Vagina (tissue), 2 donors: ENCODE measurements around the gene DMRT1. TPM values are rescaled to one million over a fixed set of nuclear protein-coding genes. Genes with fewer than 3 reads are reported as not detected.
"Not testable (repeated sequence)": the region's sequence is repeated elsewhere in the genome, so short reads cannot be mapped to it uniquely, and the experiment has no call there.

ENCODE experiments used
- DNase-seq, 2 donors: peaks; one replicate each; pipeline ENCODE4 v3.0.0-alpha.2; 2017; ENCODE audit errors: extremely low spot score in 2 of 2
- H3K27ac ChIP-seq: fragments of 200-600 bp; sonication (generic); one replicate; pipeline ENCODE4 v1.5.1; 2019
- H3K27me3 ChIP-seq: fragments of 200-600 bp; sonication (generic); one replicate; pipeline ENCODE4 v1.5.1; 2019
- H3K36me3 ChIP-seq, 2 donors: fragments of 200-600 bp; sonication (generic); one replicate each; pipeline ENCODE4 v1.5.1; 2017 to 2019
- H3K4me1 ChIP-seq: fragments of 200-600 bp; sonication (generic); one replicate; pipeline ENCODE4 v1.5.1; 2019
- H3K4me3 ChIP-seq, 2 donors: fragments of 200-600 bp; sonication (generic); 1 replicate in 1 of 2; 2 replicates in 1 of 2; pipeline ENCODE4 v1.5.1; 2016 to 2019
- H3K9me3 ChIP-seq: fragments of 200-600 bp; sonication (generic); one replicate; pipeline ENCODE4 v1.5.1; 2019
- CTCF ChIP-seq, 3 experiments: fragments of 450-650 bp in 2 of 3; fragments of 200-600 bp in 1 of 3; sonication (generic) in 1 of 3; IDR thresholded peaks; one replicate each; pipeline ENCODE4 v1.5.1; 2017 to 2019; ENCODE audit warnings: antibody characterized with exemption in 3 of 3, mild to moderate bottlenecking in 2 of 3, moderate library complexity in 2 of 3
- POLR2A ChIP-seq, 2 donors: fragments of 450-650 bp; IDR thresholded peaks; one replicate each; pipeline ENCODE4 v1.6.1; 2017; ENCODE audit warnings: antibody characterized with exemption in 2 of 2, mild to moderate bottlenecking in 2 of 2, moderate library complexity in 2 of 2
- POLR2AphosphoS5 ChIP-seq, 2 donors: sonication (generic); formaldehyde crosslinking; IDR thresholded peaks; one replicate each; pipeline ENCODE4 v1.9.0; 2017; ENCODE audit warnings: antibody characterized with exemption in 2 of 2, mild to moderate bottlenecking in 2 of 2, low read depth in 1 of 2; ENCODE audit not compliant: insufficient read depth in 1 of 2
- intact Hi-C: fragments of 100-400 bp; cut with DNase I; formaldehyde crosslinking; loops from one replicate; pipeline ENCODE4 v1.15.1; 2023
- total RNA-seq: library from RNA; depleted of rRNA; stranded (reverse); fragments of >200 nt; gene quantifications from one replicate; pipeline ENCODE4 v1.2.3, GENCODE V29; 2016

Gene DMRT1
- total RNA-seq, 1 donor from 2014 or later, result not detected

- H3K27ac ChIP-seq, result no peak overlapping the region
- no peak for DNase-seq
- H3K4me3 ChIP-seq, result no peak overlapping the region
- TF ChIP-seq POLR2AphosphoS5 (IDR thresholded peaks at IDR 0.05; ENCODE audit: insufficient read depth in 1 of 2, low read depth in 1 of 2), result no peak
- TF ChIP-seq CTCF (IDR thresholded peaks at IDR 0.05), result no peak
- TF ChIP-seq POLR2A (IDR thresholded peaks at IDR 0.05), result no peak
- H3K4me1 ChIP-seq, result no peaks in the 10 kb centered on the region
- no peaks in the 10 kb centered on the region for H3K27me3 ChIP-seq
- intact Hi-C loops, result no loop called here
- no peaks in the 10 kb centered on the region for H3K36me3 ChIP-seq
- H3K9me3 ChIP-seq, result no peaks in the 10 kb centered on the region
Measured at GRCh38 chr9:908536-909205, 67.2 kb downstream of the DMRT1 start.

GRCh38 chr9:911005-911404 is 69.5 kb downstream of the DMRT1 start:
- DNase-seq, result no peak
- no peaks in the 10 kb centered on the region for H3K4me1 ChIP-seq
- no peak overlapping the region for H3K4me3 ChIP-seq
- intact Hi-C loops, result no loop called here
- no peaks in the 10 kb centered on the region for H3K27me3 ChIP-seq
- H3K9me3 ChIP-seq, result no peaks in the 10 kb centered on the region
- H3K36me3 ChIP-seq, result no peaks in the 10 kb centered on the region
- no peak for TF ChIP-seq POLR2A (IDR thresholded peaks at IDR 0.05)
- no peak for TF ChIP-seq CTCF (IDR thresholded peaks at IDR 0.05)
- TF ChIP-seq POLR2AphosphoS5 (IDR thresholded peaks at IDR 0.05; ENCODE audit: insufficient read depth in 1 of 2, low read depth in 1 of 2), result no peak
- no peak overlapping the region for H3K27ac ChIP-seq

GRCh38 chr9:912776-913175 is 71.3 kb downstream of the DMRT1 start:
- no peaks in the 10 kb centered on the region for H3K4me1 ChIP-seq
- H3K36me3 ChIP-seq, result no peaks in the 10 kb centered on the region
- TF ChIP-seq POLR2AphosphoS5 (IDR thresholded peaks at IDR 0.05; ENCODE audit: insufficient read depth in 1 of 2, low read depth in 1 of 2) (no peak), CTCF (IDR thresholded peaks at IDR 0.05) (no peak), POLR2A (IDR thresholded peaks at IDR 0.05) (no peak)
- H3K4me3 ChIP-seq, result no peak overlapping the region
- intact Hi-C loops, result no loop called here
- no peaks in the 10 kb centered on the region for H3K9me3 ChIP-seq
- H3K27me3 ChIP-seq, result no peaks in the 10 kb centered on the region
- no peak for DNase-seq
- no peak overlapping the region for H3K27ac ChIP-seq

- intact Hi-C loops, DNase-seq, H3K9me3 ChIP-seq, H3K4me1 ChIP-seq, H3K36me3 ChIP-seq, H3K27ac ChIP-seq, H3K4me3 ChIP-seq, H3K27me3 ChIP-seq: not testable (repeated sequence)
Measured at GRCh38 chr9:913526-913925, 72.0 kb downstream of the DMRT1 start.

- intact Hi-C loops, result no loop called here
- no peak overlapping the region for H3K27ac ChIP-seq
- DNase-seq, result no peak
- TF ChIP-seq POLR2AphosphoS5 (IDR thresholded peaks at IDR 0.05; ENCODE audit: insufficient read depth in 1 of 2, low read depth in 1 of 2) (no peak), POLR2A (IDR thresholded peaks at IDR 0.05) (no peak), CTCF (IDR thresholded peaks at IDR 0.05) (no peak)
- H3K4me3 ChIP-seq, result no peak overlapping the region
- no peaks in the 10 kb centered on the region for H3K36me3 ChIP-seq
- H3K9me3 ChIP-seq, result no peaks in the 10 kb centered on the region
- no peaks in the 10 kb centered on the region for H3K27me3 ChIP-seq
- no peaks in the 10 kb centered on the region for H3K4me1 ChIP-seq
Measured at GRCh38 chr9:917730-918129, 76.2 kb downstream of the DMRT1 start.
